ACC112 (cell line): ENCODE results near the gene FNBP1.

Experiments
- H2AFZ ChIP-seq: fragments of 200-600 bp; sonication (generic); one replicate; pipeline ENCODE4 v1.6.0; 2017; ENCODE audit warnings: antibody characterized with exemption, low read length; ENCODE audit not compliant: unreplicated experiment
- H3K27ac ChIP-seq: fragments of 200-600 bp; sonication (generic); 2 replicates; pipeline ENCODE4 v1.5.1; 2014; ENCODE audit warnings: low read depth, mild to moderate bottlenecking, antibody characterized with exemption, low read length, moderate library complexity
- H3K27me3 ChIP-seq: fragments of 200-600 bp; sonication (generic); 2 replicates; pipeline ENCODE4 v1.6.1; 2014; ENCODE audit warnings: mild to moderate bottlenecking, antibody characterized with exemption, low read length, moderate library complexity, mixed read lengths; ENCODE audit not compliant: insufficient read depth
- H3K36me3 ChIP-seq: fragments of 200-600 bp; sonication (generic); 2 replicates; pipeline ENCODE4 v1.6.1; 2016; ENCODE audit warnings: mild to moderate bottlenecking, antibody characterized with exemption, low read length, moderate library complexity, mixed read lengths; ENCODE audit not compliant: insufficient read depth
- H3K4me1 ChIP-seq: fragments of 200-600 bp; sonication (generic); one replicate; pipeline ENCODE4 v1.6.1; 2016; ENCODE audit warnings: low read length, mixed read lengths; ENCODE audit not compliant: insufficient read depth, unreplicated experiment, control insufficient read depth
- H3K4me3 ChIP-seq: fragments of 200-600 bp; sonication (generic); 2 replicates; pipeline ENCODE4 v1.5.1; 2014; ENCODE audit warnings: mild to moderate bottlenecking, low read depth, low read length
- H3K79me2 ChIP-seq: fragments of 200-600 bp; sonication (generic); one replicate; pipeline ENCODE4 v1.6.0; 2016; ENCODE audit warnings: low read length; ENCODE audit not compliant: control insufficient read depth, unreplicated experiment, insufficient read depth

The FNBP1 gene

GRCh38 chr9:129873563-129874190 is 169.3 kb downstream of the FNBP1 start:
- Histone ChIP-seq H3K79me2 (no peaks in the 10 kb centered on the region), H2AFZ (no peak overlapping the region), H3K27me3 (no peaks in the 10 kb centered on the region), H3K4me1 (no peaks in the 10 kb centered on the region), H3K27ac (no peak overlapping the region), H3K4me3 (no peak overlapping the region), H3K36me3 (no peaks in the 10 kb centered on the region)

- H3K27me3 ChIP-seq = no peaks in the 10 kb centered on the region
Measured at GRCh38 chr9:129871046-129871445, 171.9 kb downstream of the FNBP1 start.

GRCh38 chr9:129869585-129870501 is 173.1 kb downstream of the FNBP1 start:
- no peaks in the 10 kb centered on the region for H3K4me1 ChIP-seq
- H3K4me3 ChIP-seq = no peak overlapping the region
- no peak overlapping the region for H2AFZ ChIP-seq
- H3K36me3 ChIP-seq = no peaks in the 10 kb centered on the region
- no peak overlapping the region for H3K27ac ChIP-seq
- no peaks in the 10 kb centered on the region for H3K79me2 ChIP-seq
- H3K27me3 ChIP-seq = no peaks in the 10 kb centered on the region

More at GRCh38 chr9:129871046-129871445, 171.9 kb downstream of the FNBP1 start:
- no peaks in the 10 kb centered on the region for H3K79me2 ChIP-seq
- H3K27ac ChIP-seq = no peak overlapping the region
- no peak overlapping the region for H3K4me3 ChIP-seq
- H3K36me3 ChIP-seq = no peaks in the 10 kb centered on the region
- H3K4me1 ChIP-seq = no peaks in the 10 kb centered on the region
- no peak overlapping the region for H2AFZ ChIP-seq

GRCh38 chr9:129868872-129869486 is 174.0 kb downstream of the FNBP1 start:
- Histone ChIP-seq H3K4me1 (no peaks in the 10 kb centered on the region), H3K27me3 (no peaks in the 10 kb centered on the region), H3K36me3 (no peaks in the 10 kb centered on the region), H2AFZ (no peak overlapping the region), H3K27ac (no peak overlapping the region), H3K4me3 (no peak overlapping the region), H3K79me2 (no peaks in the 10 kb centered on the region)

- Histone ChIP-seq H3K36me3 (no peaks in the 10 kb centered on the region), H3K4me3 (no peak overlapping the region), H3K79me2 (no peaks in the 10 kb centered on the region), H3K4me1 (no peaks in the 10 kb centered on the region), H3K27me3 (no peaks in the 10 kb centered on the region), H3K27ac (no peak overlapping the region), H2AFZ (no peak overlapping the region)
Measured at GRCh38 chr9:129868023-129868871, 174.7 kb downstream of the FNBP1 start.

- Histone ChIP-seq H3K4me1 (no peaks in the 10 kb centered on the region), H3K36me3 (no peaks in the 10 kb centered on the region), H3K79me2 (no peaks in the 10 kb centered on the region), H2AFZ (no peak overlapping the region), H3K27me3 (no peaks in the 10 kb centered on the region), H3K4me3 (no peak overlapping the region), H3K27ac (no peak overlapping the region)
Measured at GRCh38 chr9:129867136-129868022, 175.6 kb downstream of the FNBP1 start.

- H3K79me2 ChIP-seq = no peaks in the 10 kb centered on the region
- no peak overlapping the region for H3K4me3 ChIP-seq
- H3K36me3 ChIP-seq = no peaks in the 10 kb centered on the region
- H3K4me1 ChIP-seq = no peaks in the 10 kb centered on the region
- no peaks in the 10 kb centered on the region for H3K27me3 ChIP-seq
- no peak overlapping the region for H3K27ac ChIP-seq
- H2AFZ ChIP-seq = no peak overlapping the region
Measured at GRCh38 chr9:129866394-129867135, 176.4 kb downstream of the FNBP1 start.

GRCh38 chr9:129865668-129866320 is 177.2 kb downstream of the FNBP1 start:
- Histone ChIP-seq H3K79me2 (no peaks in the 10 kb centered on the region), H3K27ac (no peak overlapping the region), H3K36me3 (no peaks in the 10 kb centered on the region), H3K4me3 (no peak overlapping the region), H3K4me1 (no peaks in the 10 kb centered on the region), H2AFZ (no peak overlapping the region), H3K27me3 (no peaks in the 10 kb centered on the region)
